ENCODE measurements around the gene ZNF668. TPM values are rescaled to one million over a fixed set of nuclear protein-coding genes. Genes with fewer than 3 reads are reported as not detected.

Gene ZNF668
- total RNA-seq, 1 experiment from 2014 or later = 7.7 TPM

GRCh38 chr16:31080756-31081419, 6.8 kb upstream of the ZNF668 start:
- Histone ChIP-seq H3K36me3 (ENCODE audit: insufficient read depth, low read length) (0 out of 2 replicates have a peak, but pooled peaks cover 6% of the 10 kb centered on the region), H3K79me2 (ENCODE audit: low read length) (peaks cover 24% of the 10 kb centered on the region), H2AFZ (ENCODE audit: low read length) (no peak overlapping the region), H3K4me3 (ENCODE audit: low read length) (no peak overlapping the region), H3K9me3 (ENCODE audit: low read length) (no peaks in the 10 kb centered on the region), H4K20me1 (ENCODE audit: insufficient read depth, low read depth, low read length) (no peaks in the 10 kb centered on the region; the same call in 1 of the 2 replicates), H3K4me1 (ENCODE audit: low read length) (peaks cover 9% of the 10 kb centered on the region), H3K27ac (ENCODE audit: low read length) (no peak overlapping the region), H3K9ac (ENCODE audit: low read length) (no peak overlapping the region), H3K4me2 (ENCODE audit: low read depth, low read length, poor library complexity, severe bottlenecking) (no peak overlapping the region), H3K9me2 (replicated peaks; ENCODE audit: insufficient read depth, low read length) (no peaks in the 10 kb centered on the region), H3K27me3 (ENCODE audit: low read length) (no peaks in the 10 kb centered on the region)
- DNase-seq = no peak

GRCh38 chr16:31080035-31080629, 6.1 kb upstream of the ZNF668 start:
- Histone ChIP-seq H3K4me3 (ENCODE audit: low read length) (no peak overlapping the region), H3K27me3 (ENCODE audit: low read length) (no peaks in the 10 kb centered on the region), H2AFZ (ENCODE audit: low read length) (no peak overlapping the region), H3K36me3 (ENCODE audit: insufficient read depth, low read length) (0 out of 2 replicates have a peak, but pooled peaks cover 6% of the 10 kb centered on the region), H3K9me2 (replicated peaks; ENCODE audit: insufficient read depth, low read length) (no peaks in the 10 kb centered on the region), H3K4me2 (ENCODE audit: low read depth, low read length, poor library complexity, severe bottlenecking) (no peak overlapping the region), H4K20me1 (ENCODE audit: insufficient read depth, low read depth, low read length) (no peaks in the 10 kb centered on the region), H3K79me2 (ENCODE audit: low read length) (peaks cover 31% of the 10 kb centered on the region), H3K4me1 (ENCODE audit: low read length) (peaks cover 9% of the 10 kb centered on the region), H3K9ac (ENCODE audit: low read length) (no peak overlapping the region), H3K9me3 (ENCODE audit: low read length) (no peaks in the 10 kb centered on the region), H3K27ac (ENCODE audit: low read length) (no peak overlapping the region)
- no peak for DNase-seq

- Histone ChIP-seq H3K4me3 (ENCODE audit: low read length) (no peak overlapping the region), H3K36me3 (ENCODE audit: insufficient read depth, low read length) (0 out of 2 replicates have a peak, but pooled peaks cover 6% of the 10 kb centered on the region), H3K79me2 (ENCODE audit: low read length) (peaks cover 38% of the 10 kb centered on the region)
Measured at GRCh38 chr16:31079342-31079944, 5.4 kb upstream of the ZNF668 start.

GRCh38 chr16:31078597-31079341, 4.7 kb upstream of the ZNF668 start:
- Histone ChIP-seq H3K9me2 (replicated peaks; ENCODE audit: insufficient read depth, low read length) (no peaks in the 10 kb centered on the region), H3K27ac (ENCODE audit: low read length) (no peak overlapping the region), H3K4me1 (ENCODE audit: low read length) (peaks cover 12% of the 10 kb centered on the region), H3K4me3 (ENCODE audit: low read length) (no peak overlapping the region), H3K9ac (ENCODE audit: low read length) (no peak overlapping the region), H3K79me2 (ENCODE audit: low read length) (peaks cover 39% of the 10 kb centered on the region), H3K4me2 (ENCODE audit: low read depth, low read length, poor library complexity, severe bottlenecking) (no peak overlapping the region), H3K36me3 (ENCODE audit: insufficient read depth, low read length) (0 out of 2 replicates have a peak, but pooled peaks cover 6% of the 10 kb centered on the region), H3K27me3 (ENCODE audit: low read length) (no peaks in the 10 kb centered on the region), H4K20me1 (ENCODE audit: insufficient read depth, low read depth, low read length) (peaks cover 6% of the 10 kb centered on the region; the same call in 1 of the 2 replicates), H3K9me3 (ENCODE audit: low read length) (no peaks in the 10 kb centered on the region), H2AFZ (ENCODE audit: low read length) (no peak overlapping the region)
- DNase-seq = no peak

More at GRCh38 chr16:31079342-31079944, 5.4 kb upstream of the ZNF668 start:
- H3K9me3 ChIP-seq (ENCODE audit: low read length) = no peaks in the 10 kb centered on the region
- H3K4me1 ChIP-seq (ENCODE audit: low read length) = peaks cover 12% of the 10 kb centered on the region
- no peak overlapping the region for H3K9ac ChIP-seq (ENCODE audit: low read length)
- no peak overlapping the region for H3K4me2 ChIP-seq (ENCODE audit: low read depth, low read length, poor library complexity, severe bottlenecking)
- H2AFZ ChIP-seq (ENCODE audit: low read length) = no peak overlapping the region
- no peaks in the 10 kb centered on the region for H3K27me3 ChIP-seq (ENCODE audit: low read length)
- no peak overlapping the region for H3K27ac ChIP-seq (ENCODE audit: low read length)
- no peak for DNase-seq
- no peaks in the 10 kb centered on the region for H3K9me2 ChIP-seq (replicated peaks; ENCODE audit: insufficient read depth, low read length)
- H4K20me1 ChIP-seq (ENCODE audit: insufficient read depth, low read depth, low read length) = peaks cover 6% of the 10 kb centered on the region; the same call in 1 of the 2 replicates

- peaks cover 6% of the 10 kb centered on the region; the same call in 1 of the 2 replicates for H4K20me1 ChIP-seq (ENCODE audit: insufficient read depth, low read depth, low read length)
- H3K36me3 ChIP-seq (ENCODE audit: insufficient read depth, low read length) = 0 out of 2 replicates have a peak, but pooled peaks cover 6% of the 10 kb centered on the region
- H3K27ac ChIP-seq (ENCODE audit: low read length) = no peak overlapping the region
- peak; percentile 41 for DNase-seq
- H3K79me2 ChIP-seq (ENCODE audit: low read length) = peaks cover 44% of the 10 kb centered on the region
- no peak overlapping the region for H3K9ac ChIP-seq (ENCODE audit: low read length)
- H3K9me2 ChIP-seq (replicated peaks; ENCODE audit: insufficient read depth, low read length) = no peaks in the 10 kb centered on the region
- H3K27me3 ChIP-seq (ENCODE audit: low read length) = no peaks in the 10 kb centered on the region
- no peak overlapping the region for H2AFZ ChIP-seq (ENCODE audit: low read length)
- H3K4me2 ChIP-seq (ENCODE audit: low read depth, low read length, poor library complexity, severe bottlenecking) = no peak overlapping the region
- H3K9me3 ChIP-seq (ENCODE audit: low read length) = no peaks in the 10 kb centered on the region
- H3K4me1 ChIP-seq (ENCODE audit: low read length) = peaks cover 12% of the 10 kb centered on the region
- no peak overlapping the region for H3K4me3 ChIP-seq (ENCODE audit: low read length)
Measured at GRCh38 chr16:31077592-31078396, 3.8 kb upstream of the ZNF668 start.

GRCh38 chr16:31077024-31077423, 3.0 kb upstream of the ZNF668 start:
- Histone ChIP-seq H3K4me3 (ENCODE audit: low read length) (no peak overlapping the region), H3K27ac (ENCODE audit: low read length) (no peak overlapping the region), H3K4me1 (ENCODE audit: low read length) (peaks cover 16% of the 10 kb centered on the region), H4K20me1 (ENCODE audit: insufficient read depth, low read depth, low read length) (peaks cover 6% of the 10 kb centered on the region; the same call in 1 of the 2 replicates), H3K9me2 (replicated peaks; ENCODE audit: insufficient read depth, low read length) (no peaks in the 10 kb centered on the region), H3K79me2 (ENCODE audit: low read length) (peaks cover 52% of the 10 kb centered on the region), H3K27me3 (ENCODE audit: low read length) (no peaks in the 10 kb centered on the region), H3K36me3 (ENCODE audit: insufficient read depth, low read length) (0 out of 2 replicates have a peak, but pooled peaks cover 6% of the 10 kb centered on the region), H3K4me2 (ENCODE audit: low read depth, low read length, poor library complexity, severe bottlenecking) (no peak overlapping the region), H3K9me3 (ENCODE audit: low read length) (no peaks in the 10 kb centered on the region), H3K9ac (ENCODE audit: low read length) (no peak overlapping the region), H2AFZ (ENCODE audit: low read length) (no peak overlapping the region)
- no peak for DNase-seq

- Histone ChIP-seq H2AFZ (ENCODE audit: low read length) (no peak overlapping the region), H3K27me3 (ENCODE audit: low read length) (no peaks in the 10 kb centered on the region), H3K4me2 (ENCODE audit: low read depth, low read length, poor library complexity, severe bottlenecking) (no peak overlapping the region), H3K9me3 (ENCODE audit: low read length) (no peaks in the 10 kb centered on the region), H3K36me3 (ENCODE audit: insufficient read depth, low read length) (0 out of 2 replicates have a peak, but pooled peaks cover 6% of the 10 kb centered on the region), H3K9me2 (replicated peaks; ENCODE audit: insufficient read depth, low read length) (no peaks in the 10 kb centered on the region), H3K4me1 (ENCODE audit: low read length) (peaks cover 24% of the 10 kb centered on the region), H3K4me3 (ENCODE audit: low read length) (no peak overlapping the region), H3K79me2 (ENCODE audit: low read length) (peaks cover 59% of the 10 kb centered on the region), H4K20me1 (ENCODE audit: insufficient read depth, low read depth, low read length) (peaks cover 6% of the 10 kb centered on the region; the same call in 1 of the 2 replicates), H3K9ac (ENCODE audit: low read length) (no peak overlapping the region), H3K27ac (ENCODE audit: low read length) (no peak overlapping the region)
- DNase-seq = no peak
Measured at GRCh38 chr16:31076319-31076718, 2.3 kb upstream of the ZNF668 start.

Data from Karpas-422 (cell line).